A549 (cell line): ENCODE measurements around the gene EML1.

Experiments
- E2F6 ChIP-seq: IDR thresholded peaks from 2 replicates; pipeline ENCODE4 v1.6.1; 2012; ENCODE audit warnings: low read depth, borderline replicate concordance
- MYC ChIP-seq: IDR thresholded peaks from 2 replicates; pipeline ENCODE4 v1.6.1; 2012; ENCODE audit warnings: mild to moderate bottlenecking, inconsistent platforms, low read length, improper control_type of control experiment, borderline replicate concordance
- POLR2A ChIP-seq: IDR thresholded peaks from 2 replicates; pipeline ENCODE4 v1.6.1; 2012; ENCODE audit warnings: mild to moderate bottlenecking, low read length
- RCOR1 ChIP-seq: fragments of 150-350 bp; IDR thresholded peaks from 2 replicates; pipeline ENCODE4 v1.6.1; 2014; ENCODE audit warnings: antibody characterized with exemption, low read length, low read depth
- TP53 ChIP-seq: fragments of 250-450 bp; sonication (Bioruptor Pico); IDR thresholded peaks from 2 replicates; pipeline ENCODE4 v1.5.0; 2021; ENCODE audit warnings: mild to moderate bottlenecking, moderate library complexity
- TF ChIP-seq, protein P1 (sequence below): fragments of >200 bp; sonication (Bioruptor Twin); formaldehyde crosslinking; IDR thresholded peaks from 3 replicates; pipeline ENCODE4 v1.5.1; 2016

GRCh38 chr14:99850709-99851108, 57.5 kb downstream of the EML1 start:
- TF ChIP-seq, protein P1, sequence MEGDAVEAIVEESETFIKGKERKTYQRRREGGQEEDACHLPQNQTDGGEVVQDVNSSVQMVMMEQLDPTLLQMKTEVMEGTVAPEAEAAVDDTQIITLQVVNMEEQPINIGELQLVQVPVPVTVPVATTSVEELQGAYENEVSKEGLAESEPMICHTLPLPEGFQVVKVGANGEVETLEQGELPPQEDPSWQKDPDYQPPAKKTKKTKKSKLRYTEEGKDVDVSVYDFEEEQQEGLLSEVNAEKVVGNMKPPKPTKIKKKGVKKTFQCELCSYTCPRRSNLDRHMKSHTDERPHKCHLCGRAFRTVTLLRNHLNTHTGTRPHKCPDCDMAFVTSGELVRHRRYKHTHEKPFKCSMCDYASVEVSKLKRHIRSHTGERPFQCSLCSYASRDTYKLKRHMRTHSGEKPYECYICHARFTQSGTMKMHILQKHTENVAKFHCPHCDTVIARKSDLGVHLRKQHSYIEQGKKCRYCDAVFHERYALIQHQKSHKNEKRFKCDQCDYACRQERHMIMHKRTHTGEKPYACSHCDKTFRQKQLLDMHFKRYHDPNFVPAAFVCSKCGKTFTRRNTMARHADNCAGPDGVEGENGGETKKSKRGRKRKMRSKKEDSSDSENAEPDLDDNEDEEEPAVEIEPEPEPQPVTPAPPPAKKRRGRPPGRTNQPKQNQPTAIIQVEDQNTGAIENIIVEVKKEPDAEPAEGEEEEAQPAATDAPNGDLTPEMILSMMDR, result no peak
- TF ChIP-seq POLR2A (no peak), E2F6 (no peak), TP53 (no peak), RCOR1 (no peak), MYC (no peak)
